K562 (cell line): ENCODE data around the gene SEC14L1. TPM values are rescaled to one million over a fixed set of nuclear protein-coding genes. Genes with fewer than 3 reads are reported as not detected.

Source experiments
- NR0B1 ChIP-seq: fragments of 450-650 bp; IDR thresholded peaks from one replicate; pipeline ENCODE4 v1.6.1; 2018; ENCODE audit warnings: mild to moderate bottlenecking, moderate library complexity; ENCODE audit not compliant: partially characterized antibody
- UBTF ChIP-seq, 2 experiments: IDR thresholded peaks; 2 replicates each; pipeline ENCODE4 v1.6.1; 2012; ENCODE audit warnings: improper control_type of control experiment in 2 of 2, low read depth in 2 of 2, low read length in 2 of 2, borderline replicate concordance in 1 of 2
- polyA plus RNA-seq, 8 experiments: library from polyadenylated mRNA; depleted of rRNA in 4 of 8; stranded (reverse) in 5 of 8; unstranded in 3 of 8; fragments of >200 nt; fragmentation: Nextera tagmentation in 2 of 8; fragmentation: Illumina TruSeq in 1 of 8; extraction: Ambion mirVana in 2 of 8; extraction: Trizol in 1 of 8; gene quantifications; 2 replicates each; pipeline versions ENCODE4 v1.2.1 to v1.2.3, GENCODE V29; 2011 to 2014; ENCODE audit warnings: inconsistent platforms in 1 of 8, missing spikeins in 1 of 8
- total RNA-seq, 7 experiments: library from RNA; depleted of rRNA in 6 of 7; stranded (reverse); fragments of >200 nt in 6 of 7; fragmentation: Illumina TruSeq in 2 of 7; extraction: Trizol in 2 of 7; gene quantifications; 2 replicates each; pipeline versions ENCODE4 v1.2.1 to v1.2.3, GENCODE V29; 2011 to 2021; ENCODE audit warnings: low replicate concordance in 1 of 7

Gene SEC14L1
- total and polyA plus RNA-seq, 9 of the 15 experiments (the other 6 are each of a cell fraction or from before 2014, with no cell fraction given) = 3.1 to 39.7 (median 15.2) TPM

GRCh38 chr17:77212081-77212832, 71.5 kb downstream of the SEC14L1 start (continued):
- no peak for TF ChIP-seq NR0B1
- TF ChIP-seq UBTF (IDR thresholded peaks at IDR 0.05; ENCODE audit: borderline replicate concordance in 1 of 2, low read depth in 2 of 2, low read length in 2 of 2) = no peak
- TF ChIP-seq, all 486 proteins: peak for 0
